OCI-LY7 (cell line): ENCODE data around the gene PHIP. TPM values are rescaled to one million over a fixed set of nuclear protein-coding genes. Genes with fewer than 3 reads are reported as not detected.

Experiments used
- BruUV-seq: library from RNA; stranded (reverse); fragments of 400-500 nt; replicated peaks from 2 replicates; lab custom pipeline; 2021; lab: Mats Ljungman, UMichigan
- CTCF ChIA-PET: fragments of 300-600 bp; sonication (Branson Sonifier 250); formaldehyde crosslinking; loops from one replicate; lab custom pipeline; 2022; ENCODE audit warnings: antibody characterized with exemption; ENCODE audit not compliant: unreplicated experiment; lab: Charles Lee
- POLR2A ChIA-PET: fragments of 300-600 bp; sonication (Branson Sonifier 250); formaldehyde crosslinking; loops from one replicate; lab custom pipeline; 2022; ENCODE audit warnings: antibody characterized with exemption; lab: Charles Lee
- DNase-seq: peaks from one replicate; pipeline ENCODE4 v3.0.0-alpha.2; 2015; ENCODE audit warnings: low spot score
- H2AFZ ChIP-seq: fragments of 200-600 bp; sonication (generic), shearing (Covaris generic); 2 replicates; pipeline ENCODE4 v1.6.1; 2014; ENCODE audit warnings: mild to moderate bottlenecking, antibody characterized with exemption, low read length, moderate library complexity
- H3K27ac ChIP-seq: fragments of 200-600 bp; sonication (generic); 2 replicates; pipeline ENCODE4 v1.5.1; 2014; ENCODE audit warnings: mixed run types, low read depth, mild to moderate bottlenecking, moderate library complexity, low read length, inconsistent platforms; ENCODE audit not compliant: poor library complexity, severe bottlenecking
- H3K36me3 ChIP-seq: fragments of 200-600 bp; sonication (generic); 2 replicates; pipeline ENCODE4 v1.6.1; 2014; ENCODE audit warnings: mild to moderate bottlenecking, antibody characterized with exemption, low read length, moderate library complexity, mixed read lengths; ENCODE audit not compliant: insufficient read depth
- H3K4me1 ChIP-seq: fragments of 200-600 bp; sonication (generic); 2 replicates; pipeline ENCODE4 v1.5.1; 2014; ENCODE audit warnings: mild to moderate bottlenecking, low read length; ENCODE audit not compliant: insufficient read depth, poor library complexity, severe bottlenecking
- H3K4me2 ChIP-seq: fragments of 200-600 bp; sonication (generic); 2 replicates; pipeline ENCODE4 v1.6.1; 2014; ENCODE audit warnings: mild to moderate bottlenecking, low read length
- H3K4me3 ChIP-seq: fragments of 200-600 bp; sonication (generic); 2 replicates; pipeline ENCODE4 v1.5.1; 2014; ENCODE audit warnings: mild to moderate bottlenecking, low read depth, low read length; ENCODE audit not compliant: poor library complexity, severe bottlenecking
- H3K79me2 ChIP-seq: fragments of 200-600 bp; sonication (generic); 2 replicates; pipeline ENCODE4 v1.6.1; 2016; ENCODE audit warnings: low read depth, mild to moderate bottlenecking, low read length, moderate library complexity, mixed read lengths; ENCODE audit not compliant: insufficient read depth
- H3K9me2 ChIP-seq: fragments of 200-600 bp; sonication (generic); 2 replicates; pipeline ENCODE4 v1.6.1; 2016; ENCODE audit warnings: mild to moderate bottlenecking, low read length, mixed read lengths; ENCODE audit not compliant: insufficient read depth
- H3K9me3 ChIP-seq: fragments of 200-600 bp; sonication (generic); 2 replicates; pipeline ENCODE4 v1.6.1; 2014; ENCODE audit warnings: mild to moderate bottlenecking, mixed run types, low read length, mixed read lengths
- H4K20me1 ChIP-seq: fragments of 200-600 bp; sonication (generic); 2 replicates; pipeline ENCODE4 v1.6.1; 2014; ENCODE audit warnings: mild to moderate bottlenecking, antibody characterized with exemption, low read length, moderate library complexity, mixed read lengths; ENCODE audit not compliant: insufficient read depth
- EZH2phosphoT487 ChIP-seq: fragments of 200-600 bp; sonication (generic); IDR thresholded peaks from 2 replicates; pipeline ENCODE4 v1.6.1; 2018; ENCODE audit warnings: low read depth, borderline replicate concordance, mild to moderate bottlenecking, mixed run types, antibody characterized with exemption, low read length, moderate library complexity, mixed read lengths
- intact Hi-C: fragments of 100-400 bp; cut with micrococcal nuclease; formaldehyde crosslinking; loops from one replicate; pipeline ENCODE4 v1.10.0; 2022; ENCODE audit not compliant: unreplicated experiment
- total RNA-seq, 2 experiments: library from RNA; depleted of rRNA in 1 of 2; stranded (reverse); fragments of >200 nt in 1 of 2; shearing (Covaris generic) in 1 of 2; gene quantifications; 2 replicates each; pipeline ENCODE4 v1.2.3, GENCODE V29; 2014 to 2022
- TF ChIP-seq, protein P1 (sequence below): fragments of 200-600 bp; sonication (generic); conservative IDR thresholded peaks from 2 replicates; pipeline ENCODE4 v1.5.1; 2014; ENCODE audit warnings: mild to moderate bottlenecking, antibody characterized with exemption, low read length, moderate library complexity, mixed read lengths

The PHIP gene
- total RNA-seq, 2 experiments from 2014 or later = 32.1 to 46.6 TPM

DNA sequence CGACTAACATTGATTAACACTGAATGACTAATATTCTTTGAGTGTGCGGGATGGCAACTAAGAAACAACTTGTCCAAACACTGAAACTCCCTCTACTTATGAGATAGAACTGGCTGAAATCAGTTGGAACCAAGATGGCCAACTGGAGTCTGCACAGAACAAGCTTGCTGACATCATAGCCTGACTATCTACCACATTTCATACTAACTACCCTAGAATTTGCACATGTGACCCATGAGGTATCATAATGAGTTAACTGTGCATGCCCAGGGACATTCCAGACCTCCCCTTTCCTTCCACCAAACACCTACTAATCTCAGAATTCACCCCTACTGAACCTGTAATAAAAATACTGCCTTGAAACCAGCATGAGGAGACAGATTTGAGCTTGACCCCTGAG, 43.2 kb downstream of the PHIP start:
- POLR2A ChIA-PET = interaction anchor here (0.6 to 2.0 kb wide), 9 partner anchors 9 to 66 kb away, joined by 3 to 7 read pairs (median 3); no protein-coding TSS in a partner anchor
- TF ChIP-seq, protein P1, sequence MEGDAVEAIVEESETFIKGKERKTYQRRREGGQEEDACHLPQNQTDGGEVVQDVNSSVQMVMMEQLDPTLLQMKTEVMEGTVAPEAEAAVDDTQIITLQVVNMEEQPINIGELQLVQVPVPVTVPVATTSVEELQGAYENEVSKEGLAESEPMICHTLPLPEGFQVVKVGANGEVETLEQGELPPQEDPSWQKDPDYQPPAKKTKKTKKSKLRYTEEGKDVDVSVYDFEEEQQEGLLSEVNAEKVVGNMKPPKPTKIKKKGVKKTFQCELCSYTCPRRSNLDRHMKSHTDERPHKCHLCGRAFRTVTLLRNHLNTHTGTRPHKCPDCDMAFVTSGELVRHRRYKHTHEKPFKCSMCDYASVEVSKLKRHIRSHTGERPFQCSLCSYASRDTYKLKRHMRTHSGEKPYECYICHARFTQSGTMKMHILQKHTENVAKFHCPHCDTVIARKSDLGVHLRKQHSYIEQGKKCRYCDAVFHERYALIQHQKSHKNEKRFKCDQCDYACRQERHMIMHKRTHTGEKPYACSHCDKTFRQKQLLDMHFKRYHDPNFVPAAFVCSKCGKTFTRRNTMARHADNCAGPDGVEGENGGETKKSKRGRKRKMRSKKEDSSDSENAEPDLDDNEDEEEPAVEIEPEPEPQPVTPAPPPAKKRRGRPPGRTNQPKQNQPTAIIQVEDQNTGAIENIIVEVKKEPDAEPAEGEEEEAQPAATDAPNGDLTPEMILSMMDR = no peak
- no peak for TF ChIP-seq EZH2phosphoT487
- Histone ChIP-seq H3K36me3 (peaks cover 97% of the 10 kb centered on the region), H3K4me2 (no peak overlapping the region), H4K20me1 (peaks cover 14% of the 10 kb centered on the region), H3K4me1 (no peaks in the 10 kb centered on the region), H3K9me2 (no peaks in the 10 kb centered on the region), H3K79me2 (peaks cover 58% of the 10 kb centered on the region), H3K27ac (no peak overlapping the region), H3K9me3 (no peaks in the 10 kb centered on the region), H3K4me3 (no peak overlapping the region), H2AFZ (no peak overlapping the region)
- DNase-seq = no peak
- intact Hi-C loops = no loop called here
- CTCF ChIA-PET = no interaction called here
- no TSS peak for BruUV-seq

DNA sequence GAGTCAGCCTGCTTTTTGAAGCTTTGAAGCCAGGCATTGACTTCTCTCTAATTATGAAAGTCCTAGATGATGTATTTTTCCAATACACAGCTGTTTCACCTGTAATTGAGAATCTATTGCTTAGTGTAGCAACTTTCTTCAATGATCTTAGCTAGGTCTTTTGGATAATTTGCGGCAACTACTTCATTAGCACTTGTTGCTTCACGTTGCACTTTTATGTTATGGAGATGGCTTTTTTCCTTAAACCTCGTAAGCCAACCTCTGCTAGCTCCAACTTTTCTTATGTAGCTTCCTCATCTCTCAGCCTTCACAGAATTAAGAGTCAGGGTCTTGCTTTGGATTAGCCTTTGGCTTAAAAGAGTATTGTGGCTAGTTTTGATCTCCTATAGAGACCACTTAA, 44.8 kb downstream of the PHIP start:
- Histone ChIP-seq H2AFZ (no peak overlapping the region), H3K4me3 (no peak overlapping the region), H3K9me3 (no peaks in the 10 kb centered on the region), H3K4me2 (no peak overlapping the region), H3K9me2 (no peaks in the 10 kb centered on the region), H3K27ac (no peak overlapping the region), H3K4me1 (no peaks in the 10 kb centered on the region), H3K79me2 (peaks cover 57% of the 10 kb centered on the region), H4K20me1 (peaks cover 14% of the 10 kb centered on the region), H3K36me3 (peaks cover 97% of the 10 kb centered on the region)
- no peak for TF ChIP-seq EZH2phosphoT487
- TF ChIP-seq, protein P1 = no peak
- intact Hi-C loops = no loop called here
- CTCF ChIA-PET = interaction anchor here (0.5 kb wide), 1 partner anchor 42 kb away, joined by 3 read pairs; no protein-coding TSS in a partner anchor
- no peak for DNase-seq
- POLR2A ChIA-PET = interaction anchor here (2.0 kb wide), 1 partner anchor 11 kb away, joined by 7 read pairs; no protein-coding TSS in a partner anchor
- BruUV-seq = no TSS peak

DNA sequence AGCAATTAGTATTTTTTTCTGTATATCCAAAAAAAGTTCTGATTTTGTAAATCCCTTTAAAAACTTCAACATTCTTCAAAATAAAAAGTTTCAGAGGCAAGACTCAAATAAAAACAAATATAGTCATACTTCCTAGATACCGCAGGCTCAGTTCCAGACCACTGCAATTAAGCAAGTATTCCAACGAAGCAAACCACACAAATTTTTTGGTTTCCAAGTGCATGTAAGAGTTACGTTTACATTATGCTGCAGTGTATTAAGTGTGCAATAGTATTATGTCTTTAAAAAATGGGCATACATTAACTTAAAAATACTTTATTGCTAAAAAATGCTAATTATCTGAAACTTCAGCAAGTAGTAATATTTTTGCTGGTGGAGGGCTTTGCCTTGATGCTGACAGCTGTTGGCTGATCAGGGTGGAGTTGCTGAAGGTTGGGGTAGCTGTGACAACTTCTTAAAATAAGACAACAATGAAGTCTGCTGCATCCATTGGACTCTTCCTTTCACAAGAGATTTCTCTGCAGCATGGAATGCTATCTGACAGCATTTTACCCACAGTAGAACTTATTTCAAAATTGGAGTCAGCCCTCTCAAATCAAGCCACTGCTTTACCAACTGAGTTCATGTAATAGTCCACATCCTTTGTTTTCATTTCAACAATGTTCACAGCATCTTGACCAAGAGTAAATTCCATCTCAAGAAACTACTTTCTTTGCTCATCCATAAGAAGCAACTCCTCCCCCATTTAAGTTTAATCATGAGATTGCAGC, 46.0 kb downstream of the PHIP start:
- ChIA-PET POLR2A (interaction anchor here (1.0 to 2.1 kb wide), 2 partner anchors 12 to 34 kb away, joined by 3 to 8 read pairs; no protein-coding TSS in a partner anchor), CTCF (no interaction called here)
- H3K9me2 ChIP-seq = no peaks in the 10 kb centered on the region
- no peak overlapping the region for H3K4me3 ChIP-seq
- H3K36me3 ChIP-seq = peaks cover 96% of the 10 kb centered on the region
- no TSS peak for BruUV-seq
- no peak for TF ChIP-seq EZH2phosphoT487
- TF ChIP-seq, protein P1 = no peak
- H3K79me2 ChIP-seq = peaks cover 64% of the 10 kb centered on the region
- H2AFZ ChIP-seq = no peak overlapping the region
- peaks cover 17% of the 10 kb centered on the region for H4K20me1 ChIP-seq
- H3K4me2 ChIP-seq = no peak overlapping the region
- DNase-seq = no peak
- intact Hi-C loops = no loop called here
- H3K4me1 ChIP-seq = no peaks in the 10 kb centered on the region
- H3K9me3 ChIP-seq = no peaks in the 10 kb centered on the region
- no peak overlapping the region for H3K27ac ChIP-seq
